NCI-H1694 treated with DMSO at 0.1 percent for 48 hours (cell line): ENCODE results near the gene ALDOB.

Source experiments
- DNase-seq: peaks from one replicate; lab custom pipeline; 2025; lab: John Stamatoyannopoulos, UW

The ALDOB gene

GRCh38 chr9:101455656-101456240 is 20.2 kb upstream of the ALDOB start:
- DNase-seq, result no peak

DNA sequence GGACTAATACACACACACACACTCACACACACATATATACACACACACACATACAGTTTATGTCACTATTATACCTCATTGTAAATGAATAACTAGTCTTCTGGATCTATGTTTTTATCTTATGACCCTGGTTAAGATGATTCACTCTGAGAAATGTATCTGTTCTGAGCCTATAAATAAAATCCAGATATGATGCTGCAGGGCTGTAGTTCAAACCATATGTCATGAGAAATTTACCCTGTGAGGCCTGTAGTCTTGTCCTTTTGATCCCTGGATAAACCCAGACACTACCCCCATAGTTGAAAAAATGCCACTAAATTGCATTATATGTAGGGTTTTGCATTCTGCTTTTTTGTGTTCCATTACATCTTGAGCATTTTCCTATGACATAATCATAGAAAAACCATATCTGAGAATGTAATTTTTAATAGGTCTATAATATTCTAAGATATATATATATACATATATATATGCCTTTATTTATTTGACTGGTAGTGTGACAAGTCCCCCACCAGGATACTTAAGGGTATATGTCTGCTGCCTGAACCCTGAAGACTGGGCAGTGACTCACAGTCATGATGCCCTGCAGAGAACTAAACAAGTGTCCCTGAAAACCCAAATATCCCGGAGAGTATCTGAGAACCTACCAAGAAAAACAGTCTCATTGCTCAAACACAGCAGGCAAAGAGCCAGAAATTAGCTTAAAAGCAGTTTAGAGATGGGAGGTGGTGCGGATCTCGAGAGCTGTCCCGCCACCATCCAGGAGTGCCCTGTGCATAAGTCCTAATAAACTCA is 18.4 kb upstream of the ALDOB start:
- DNase-seq, result no peak

DNA sequence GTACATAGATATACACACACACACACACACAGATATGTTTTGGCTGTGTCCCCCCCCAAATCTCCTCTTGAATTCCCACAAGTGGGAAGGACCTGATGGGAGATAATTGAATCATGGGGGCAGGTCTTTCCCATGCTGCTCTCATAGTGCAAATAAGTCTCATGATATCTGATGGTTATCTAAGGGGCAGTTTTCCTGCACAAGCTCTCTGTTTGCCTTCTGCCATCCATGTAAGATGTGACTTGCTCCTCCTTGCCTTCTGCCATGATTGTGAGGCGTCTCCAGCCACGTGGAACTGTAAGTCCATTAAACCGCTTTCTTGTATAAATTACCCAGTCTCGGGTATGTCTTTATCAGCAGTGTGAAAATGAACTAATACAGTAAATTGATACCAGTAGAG is 15.9 kb upstream of the ALDOB start:
- no peak for DNase-seq

DNA sequence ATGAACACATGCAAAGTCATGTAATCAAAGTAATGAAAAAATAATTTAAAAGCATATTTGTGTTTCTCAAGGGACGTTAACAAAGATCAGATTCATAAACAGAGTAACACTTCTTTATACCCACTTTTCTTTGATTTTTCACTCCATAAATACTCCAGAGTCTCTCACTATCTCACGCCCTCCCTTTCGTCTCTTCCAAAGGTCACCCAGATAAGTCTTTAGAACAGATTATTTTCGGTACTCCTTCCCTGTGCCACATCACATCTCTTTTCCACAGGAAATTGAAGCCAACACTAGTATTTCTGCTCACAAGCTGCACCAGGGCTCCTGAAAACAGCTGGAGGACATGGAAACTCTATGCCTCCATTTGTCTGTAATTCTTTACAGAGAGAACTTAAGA is 15.4 kb upstream of the ALDOB start:
- no peak for DNase-seq

- DNase-seq, result peak; percentile 51
Measured at GRCh38 chr9:101449071-101449721, 13.6 kb upstream of the ALDOB start.

DNA sequence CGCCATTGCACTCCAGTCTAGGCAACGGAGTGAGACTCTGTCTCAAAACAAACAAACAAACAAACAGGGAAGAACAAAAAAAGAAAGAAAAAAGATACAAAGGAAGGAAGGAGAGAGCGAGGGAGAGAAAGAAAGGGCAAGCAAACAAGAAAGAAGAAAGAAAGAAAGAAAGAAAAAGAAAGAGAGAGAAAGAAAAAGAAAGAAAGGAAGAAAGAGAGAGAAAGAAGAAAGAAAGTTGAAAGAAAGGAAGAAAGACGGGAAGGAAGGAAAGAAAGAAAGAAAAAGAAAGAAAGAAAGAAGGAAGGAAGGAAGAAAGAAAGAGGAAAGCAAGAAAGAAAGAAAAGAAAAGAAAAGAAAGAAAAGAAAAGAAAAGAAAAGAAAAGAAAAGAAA is 13.1 kb upstream of the ALDOB start:
- DNase-seq, result no peak

DNA sequence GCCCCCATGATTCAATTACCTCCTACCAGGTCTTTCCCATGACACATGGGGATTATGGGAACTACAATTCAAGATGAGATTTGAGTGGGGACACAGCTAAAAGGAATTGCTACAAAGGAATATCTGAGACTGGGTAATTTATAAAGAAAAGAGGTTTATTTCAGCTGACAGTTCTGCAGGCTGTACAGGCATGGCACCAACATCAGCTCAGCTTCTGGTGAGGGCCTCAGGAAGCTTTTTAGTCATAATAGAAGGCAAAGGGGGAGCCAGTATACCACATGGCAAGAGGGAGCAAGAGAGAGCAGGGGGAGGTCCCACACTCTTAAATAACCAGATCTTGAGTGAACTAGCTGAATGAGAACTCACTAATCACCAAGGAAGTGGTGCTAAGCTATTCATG is 11.2 kb upstream of the ALDOB start:
- DNase-seq, result no peak

DNA sequence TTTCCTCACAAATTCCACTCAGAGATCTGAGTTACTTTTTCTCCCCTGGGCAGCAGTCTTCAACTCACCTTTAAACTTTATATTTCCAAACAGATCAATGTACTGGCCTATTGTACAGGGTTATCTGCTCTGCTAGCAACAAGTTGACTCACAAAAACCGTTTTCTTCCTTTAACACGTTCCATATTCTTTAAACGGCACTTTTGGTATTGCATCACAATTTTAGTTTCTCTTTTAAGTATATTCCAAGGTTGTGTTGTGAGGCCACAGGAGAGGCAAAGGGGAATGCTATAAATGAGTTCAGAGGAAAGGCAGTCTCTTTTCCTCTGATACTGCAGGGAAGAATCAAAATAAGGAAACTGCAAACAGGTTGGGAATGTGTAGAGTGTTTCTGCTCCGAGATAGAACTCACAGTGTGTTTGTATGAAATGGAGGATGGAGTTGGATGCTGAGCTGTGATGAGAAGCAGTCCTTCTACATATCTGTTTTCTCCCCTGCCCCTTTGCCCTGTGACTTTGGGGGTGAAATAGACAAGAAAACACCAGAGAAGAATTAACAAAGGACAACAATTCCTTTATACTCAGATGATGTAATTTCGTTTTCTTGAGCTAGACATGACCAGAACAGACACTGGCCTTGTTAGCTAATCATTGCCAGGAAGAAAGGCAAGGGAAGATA is 9.9 kb upstream of the ALDOB start:
- DNase-seq, result no peak

DNA sequence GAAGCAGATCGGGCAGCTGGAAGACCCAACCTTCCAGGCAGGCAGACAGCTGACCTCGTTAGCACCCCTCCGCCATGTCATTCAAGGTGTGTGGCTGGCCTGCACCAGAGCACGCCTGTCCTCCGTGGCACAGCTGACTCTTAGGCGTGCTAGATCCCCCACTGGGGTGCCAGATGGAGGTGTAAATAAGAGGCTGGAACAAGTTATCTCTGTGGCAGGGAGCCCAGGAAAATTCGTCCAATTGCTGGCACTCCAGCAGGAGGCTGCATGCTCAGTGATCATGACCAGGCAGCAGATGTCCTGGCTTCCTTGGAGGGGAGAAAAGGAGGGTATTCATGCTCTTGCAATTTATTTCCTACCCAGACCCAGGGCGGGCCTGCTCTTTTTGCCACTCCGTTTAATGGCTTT is 7.8 kb upstream of the ALDOB start:
- peak; percentile 95 for DNase-seq

DNA sequence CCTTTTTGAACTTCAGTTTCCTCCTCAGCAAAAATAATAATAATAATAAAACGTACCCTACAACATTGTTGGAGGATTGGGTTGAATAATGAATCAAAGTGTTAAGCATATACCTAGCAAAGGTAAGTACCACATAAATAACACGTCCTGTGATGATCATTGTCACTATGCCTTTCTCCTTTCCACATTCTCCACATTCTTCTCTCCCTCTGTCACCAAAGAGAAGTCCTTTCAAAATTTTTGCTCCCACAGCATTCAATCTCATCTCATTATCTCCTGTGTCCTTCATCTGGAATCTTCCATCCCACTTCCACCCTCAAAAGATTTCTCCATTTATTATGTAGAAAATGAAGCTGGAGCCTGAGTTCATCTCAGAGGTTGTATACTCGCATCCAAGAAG is 7.2 kb upstream of the ALDOB start:
- no peak for DNase-seq

GRCh38 chr9:101442318-101442717 is 6.7 kb upstream of the ALDOB start:
- DNase-seq, result no peak

GRCh38 chr9:101440714-101441230 is 5.2 kb upstream of the ALDOB start:
- no peak for DNase-seq

DNA sequence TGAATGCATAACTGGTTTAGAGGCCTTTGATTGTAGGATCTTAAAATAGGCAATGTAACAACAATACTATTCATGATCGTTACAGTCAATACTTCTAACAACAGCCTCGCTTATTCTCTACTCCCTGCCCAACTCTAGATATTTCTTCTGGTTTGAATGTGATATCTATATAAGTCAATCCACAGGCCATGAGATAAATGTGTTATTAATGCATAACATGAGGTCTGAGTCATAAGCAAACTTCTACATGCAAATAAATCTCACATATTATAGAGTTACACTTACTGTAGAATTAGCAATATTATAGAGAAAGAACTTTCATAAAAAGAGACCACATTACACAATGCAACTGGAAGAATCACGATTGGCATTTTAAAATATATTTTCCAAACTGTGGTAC is 2.9 kb upstream of the ALDOB start:
- DNase-seq, result no peak

- DNase-seq, result no peak
Measured at GRCh38 chr9:101437806-101438232, 2.2 kb upstream of the ALDOB start.

DNA sequence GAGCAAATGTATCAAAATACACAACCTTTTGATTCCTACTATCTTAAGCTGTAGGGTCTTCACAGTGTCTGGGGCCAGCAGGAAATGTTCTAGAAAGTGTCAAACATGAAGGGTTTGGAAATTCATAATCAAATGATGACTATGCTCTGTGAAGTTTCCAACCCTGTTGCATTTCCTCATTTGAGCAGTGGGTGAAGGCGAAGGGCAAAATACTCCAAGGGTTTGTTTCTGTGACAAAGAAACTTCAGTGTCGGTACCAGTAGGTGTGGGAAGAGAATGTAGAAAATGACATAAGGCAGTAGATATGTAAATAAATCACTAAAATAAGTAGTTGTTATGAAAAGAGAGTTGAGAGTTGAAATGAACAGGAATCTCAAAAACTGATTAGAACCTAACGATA is 576 bp downstream of the ALDOB start:
- no peak for DNase-seq

GRCh38 chr9:101433229-101433628 is 2.3 kb downstream of the ALDOB start:
- DNase-seq, result no peak

GRCh38 chr9:101432740-101433139 is 2.8 kb downstream of the ALDOB start:
- no peak for DNase-seq

DNA sequence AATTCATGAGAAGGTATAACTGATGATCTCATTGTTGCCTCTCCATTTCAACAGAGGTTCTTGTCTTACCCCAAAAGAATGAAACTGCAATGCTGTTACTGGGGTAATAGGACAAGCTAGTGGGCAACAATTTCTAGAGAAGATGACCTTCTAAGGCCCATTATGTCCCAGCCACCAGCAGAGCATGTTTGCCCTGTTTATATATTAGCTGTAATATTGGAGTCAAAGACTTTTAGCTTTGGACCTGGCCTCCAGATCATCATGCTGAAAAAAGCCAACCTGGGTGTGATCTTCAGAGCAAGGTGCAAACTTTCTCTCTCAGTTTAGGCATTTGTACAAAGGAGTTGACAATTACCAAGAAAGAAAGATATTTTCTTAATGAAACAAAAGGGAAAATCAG is 3.4 kb downstream of the ALDOB start:
- DNase-seq, result no peak

- DNase-seq, result no peak
Measured at GRCh38 chr9:101429736-101430135, 5.8 kb downstream of the ALDOB start.

GRCh38 chr9:101428909-101429308 is 6.7 kb downstream of the ALDOB start:
- DNase-seq, result no peak

DNA sequence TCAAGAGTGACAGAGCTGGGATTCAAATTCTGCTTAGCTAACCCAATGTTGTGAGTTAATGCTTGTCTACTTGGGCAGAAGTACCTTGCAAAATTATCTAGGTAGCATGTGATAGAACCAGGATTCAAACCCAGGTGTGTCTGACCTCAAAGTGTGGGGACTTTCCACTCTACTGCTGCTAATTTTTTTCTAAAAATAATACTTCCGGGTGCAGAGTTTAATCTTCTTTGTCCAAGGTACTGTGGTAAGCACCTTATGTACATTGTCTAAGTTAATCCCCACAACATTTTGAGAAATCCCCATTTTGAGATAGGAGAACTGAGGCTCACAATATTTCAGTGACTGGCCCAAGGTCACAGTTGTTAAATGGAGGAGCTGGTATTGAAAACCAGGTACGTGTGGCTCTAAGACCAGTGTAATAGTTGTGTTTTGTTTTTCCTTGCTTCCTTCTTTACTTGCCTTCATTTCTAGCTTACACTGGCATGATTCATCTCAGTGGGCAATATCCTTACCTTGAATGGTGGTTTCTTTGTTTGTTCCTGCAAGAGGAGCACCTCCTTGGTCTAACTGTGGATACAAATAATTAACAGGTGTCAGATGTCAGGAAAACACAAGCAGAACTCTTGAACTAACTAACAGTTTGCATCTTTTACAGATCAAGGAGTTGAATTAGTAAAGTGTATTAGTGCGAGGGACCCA is 7.5 kb downstream of the ALDOB start:
- no peak for DNase-seq

DNA sequence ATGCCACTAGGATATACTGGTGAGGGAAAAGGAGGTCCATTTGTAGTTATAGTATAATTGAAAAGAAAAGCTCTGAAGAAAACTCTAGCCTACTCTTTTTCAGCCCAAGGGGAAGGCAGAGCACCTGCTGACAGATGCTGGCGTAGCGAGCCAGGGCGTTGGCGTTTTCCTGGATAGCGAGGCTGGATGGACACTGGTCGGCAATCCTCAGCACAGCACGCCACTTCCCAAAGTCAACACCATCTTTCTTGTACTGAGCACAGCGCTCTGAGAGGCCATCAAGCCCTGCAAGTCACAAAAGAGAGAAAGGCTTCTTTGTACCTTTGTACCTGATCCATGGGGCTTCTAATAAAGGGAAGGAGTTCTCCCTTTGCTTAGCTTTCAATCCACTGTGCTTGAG is 8.2 kb downstream of the ALDOB start:
- no peak for DNase-seq
